GM12878 (cell line): ENCODE measurements around the gene RRAGB. TPM values are rescaled to one million over a fixed set of nuclear protein-coding genes. Genes with fewer than 3 reads are reported as not detected.
"Not testable (repeated sequence)": the region's sequence is repeated elsewhere in the genome, so short reads cannot be mapped to it uniquely, and the experiment has no call there.

Experiments used
- ATAC-seq: fragments of 200-7000 bp; cut with Tn5 transposase; 3 replicates; pipeline ENCODE4 v1.9.1; 2020; ENCODE audit warnings: mild to moderate bottlenecking, moderate library complexity
- BruUV-seq: library from RNA; stranded (reverse); fragments of 400-500 nt; replicated peaks from 2 replicates; lab custom pipeline; 2021; lab: Mats Ljungman, UMichigan
- CTCF ChIA-PET: fragments of 300-600 bp; sonication (Branson Sonifier 250); formaldehyde crosslinking; extraction: SDS; loops from one replicate; lab custom pipeline; 2021; ENCODE audit warnings: inconsistent platforms; lab: Yijun Ruan, JAX
- POLR2A ChIA-PET: fragments of 350-600 bp; formaldehyde crosslinking; extraction: SDS; loops from one replicate; lab custom pipeline; 2021; ENCODE audit warnings: inconsistent platforms; lab: Charles Lee
- RAD21 ChIA-PET: fragments of 300-600 bp; sonication (Branson Sonifier 250); formaldehyde crosslinking; loops from one replicate; lab custom pipeline; 2023; ENCODE audit warnings: antibody characterized with exemption; ENCODE audit not compliant: unreplicated experiment; lab: Charles Lee
- SMC1A ChIA-PET: fragments of 300-600 bp; sonication (Branson Sonifier 250); formaldehyde crosslinking; loops from one replicate; lab custom pipeline; 2023; ENCODE audit not compliant: unreplicated experiment, uncharacterized antibody; lab: Charles Lee
- DNase-seq: peaks from one replicate; pipeline ENCODE4 v3.0.0-alpha.2; 2011; ENCODE audit warnings: low read depth, low spot score
- FAIRE-seq: peaks from 3 replicates; lab custom pipeline; 2011; peaks lifted over from hg19 to GRCh38; lab: Jason Lieb, UNC
- H2AFZ ChIP-seq: 2 replicates; pipeline ENCODE4 v1.6.0; 2011; ENCODE audit warnings: low read depth, low read length, control low read depth; ENCODE audit not compliant: control insufficient read depth
- H3K27ac ChIP-seq: 2 replicates; pipeline ENCODE4 v1.5.1; 2011; ENCODE audit warnings: control low read depth; ENCODE audit not compliant: control insufficient read depth, insufficient read depth
- H3K27me3 ChIP-seq, 2 experiments: replicated peaks in 1 of 2; 2 replicates each; pipeline versions ENCODE4 v1.6.0 to v1.6.1; 2011; ENCODE audit warnings: low read length in 1 of 2; ENCODE audit not compliant: control insufficient read depth in 2 of 2, insufficient read depth in 2 of 2
- H3K36me3 ChIP-seq, 2 experiments: 2 replicates each; pipeline ENCODE4 v1.5.1; 2011; ENCODE audit warnings: low read length in 1 of 2; ENCODE audit not compliant: control insufficient read depth in 2 of 2, insufficient read depth in 2 of 2
- H3K4me1 ChIP-seq: 2 replicates; pipeline ENCODE4 v1.6.1; 2011; ENCODE audit warnings: mild to moderate bottlenecking, low read length, moderate library complexity, mixed read lengths; ENCODE audit not compliant: control insufficient read depth, insufficient read depth
- H3K4me2 ChIP-seq: 2 replicates; pipeline ENCODE4 v1.6.0; 2011; ENCODE audit warnings: control low read depth; ENCODE audit not compliant: control insufficient read depth, insufficient read depth
- H3K4me3 ChIP-seq: fragments of 200-600 bp; sonication (generic); 2 replicates; pipeline ENCODE4 v1.5.1; 2016
- H3K79me2 ChIP-seq: 2 replicates; pipeline ENCODE4 v1.6.0; 2011; ENCODE audit warnings: low read length; ENCODE audit not compliant: control insufficient read depth, insufficient read depth
- H3K9ac ChIP-seq: 2 replicates; pipeline ENCODE4 v1.8.0; 2011; ENCODE audit warnings: low read length, control low read depth, mixed read lengths; ENCODE audit not compliant: control insufficient read depth, insufficient read depth
- H3K9me3 ChIP-seq: replicated peaks from 3 replicates; pipeline ENCODE4 v1.5.1; 2011; ENCODE audit warnings: mild to moderate bottlenecking, low read length; ENCODE audit not compliant: control insufficient read depth, insufficient read depth
- H4K20me1 ChIP-seq: 2 replicates; pipeline ENCODE4 v1.6.0; 2011; ENCODE audit not compliant: control insufficient read depth, insufficient read depth
- KAT2A ChIP-seq: conservative IDR thresholded peaks from 2 replicates; pipeline ENCODE4 v1.6.1; 2011; ENCODE audit warnings: low read depth, low read length; ENCODE audit not compliant: control insufficient read depth
- WGBS: methylation state at CpG from one replicate; pipeline ENCODE4 v1.1.6; 2016; ENCODE audit warnings: low lambda C conversion rate; ENCODE audit not compliant: insufficient replicate concordance, insufficient coverage; ENCODE audit errors: missing lambda C conversion rate; 5-methylcytosine and 5-hydroxymethylcytosine counted together
- in situ Hi-C: fragments of 300-500 bp; cut with MboI; formaldehyde crosslinking; loops from 9 replicates; pipeline ENCODE4 v1.14.3; 2018; ENCODE audit warnings: mixed read lengths
- intact Hi-C: fragments of 100-400 bp; cut with micrococcal nuclease; formaldehyde crosslinking; loops from one replicate; pipeline ENCODE4 v1.14.2; 2022; ENCODE audit not compliant: unreplicated experiment
- polyA plus RNA-seq, 11 experiments: library from polyadenylated mRNA; depleted of rRNA in 4 of 11; unstranded in 6 of 11; stranded (reverse) in 5 of 11; fragments of >200 nt; fragmentation: Nextera tagmentation in 4 of 11; fragmentation: Illumina TruSeq in 1 of 11; extraction: Ambion mirVana in 4 of 11; extraction: Trizol in 1 of 11; gene quantifications; 1 replicate in 1 of 11; 2 replicates in 10 of 11; pipeline versions ENCODE4 v1.2.1 to v1.2.3, GENCODE V29; 2011 to 2016; ENCODE audit warnings: inconsistent platforms in 2 of 11, missing spikeins in 2 of 11, low read depth in 1 of 11
- total RNA-seq, 4 experiments: library from RNA; depleted of rRNA in 3 of 4; stranded (reverse); fragments of >200 nt in 3 of 4; fragmentation: Illumina TruSeq in 1 of 4; extraction: Trizol in 1 of 4; gene quantifications; 2 replicates each; pipeline versions ENCODE4 v1.2.1 to v1.2.3, GENCODE V29; 2013 to 2021

Gene RRAGB
- total and polyA plus RNA-seq, 10 of the 15 experiments (the other 5 are each of a cell fraction or from before 2014, with no cell fraction given): 8.2 to 30.8 (median 12.0) TPM

DNA sequence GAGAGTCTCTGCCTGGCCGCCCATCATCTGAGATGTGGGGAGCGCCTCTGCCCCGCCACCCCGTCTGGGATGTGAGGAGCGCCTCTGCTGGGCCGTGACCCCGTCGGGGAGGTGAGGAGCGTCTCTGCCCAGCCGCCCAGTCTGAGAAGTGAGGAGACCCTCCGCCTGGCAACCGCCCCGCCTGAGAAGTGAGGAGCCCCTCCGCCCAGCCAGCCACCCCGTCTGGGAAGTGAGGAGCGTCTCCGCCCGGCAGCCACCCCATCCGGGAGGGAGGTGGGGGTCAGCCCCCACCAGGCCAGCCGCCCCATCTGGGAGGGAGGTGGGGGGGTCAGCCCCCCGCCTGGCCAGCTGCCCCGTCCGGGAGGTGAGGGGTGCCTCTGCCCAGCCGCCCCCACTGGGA, 30.9 kb downstream of the RRAGB start:
- H3K4me2 ChIP-seq, H3K79me2 ChIP-seq, FAIRE-seq, RAD21 ChIA-PET, H2AFZ ChIP-seq, in situ Hi-C loops, H3K36me3 ChIP-seq, H3K4me3 ChIP-seq, H3K9me3 ChIP-seq, H3K27me3 ChIP-seq, H3K9ac ChIP-seq, DNase-seq, intact Hi-C loops, H3K4me1 ChIP-seq, SMC1A ChIA-PET, H4K20me1 ChIP-seq, BruUV-seq, POLR2A ChIA-PET, H3K27ac ChIP-seq, CTCF ChIA-PET, ATAC-seq: not testable (repeated sequence)
- WGBS: 73% methylated on average over 10 of the region's 24 CpGs

DNA sequence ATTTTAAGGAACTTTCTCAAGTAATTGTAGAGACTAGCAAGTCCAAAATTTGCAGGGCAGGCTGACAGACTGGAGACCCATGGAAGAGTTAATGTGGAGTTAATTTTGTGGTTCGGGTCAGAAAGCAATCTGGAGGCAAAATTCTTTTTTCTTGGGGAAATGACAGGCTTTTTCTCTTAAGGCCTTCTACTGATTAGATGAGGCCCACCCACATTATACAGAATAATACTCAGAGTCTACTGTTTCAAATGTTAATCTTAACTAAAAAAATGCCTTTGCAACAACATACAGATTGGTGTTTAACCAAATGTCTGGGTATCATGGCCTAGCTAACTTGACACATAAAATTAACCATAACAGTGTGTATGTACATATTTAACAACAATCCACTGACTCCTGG, 32.7 kb downstream of the RRAGB start:
- ChIA-PET RAD21 (no interaction called here), SMC1A (interaction anchor here (1.1 to 1.3 kb wide), 2 partner anchors 11 to 32 kb away, joined by 4 to 5 read pairs; partner anchors contain the start of gene RRAGB), CTCF (no interaction called here), POLR2A (no interaction called here)
- H3K4me2 ChIP-seq: no peak overlapping the region
- intact Hi-C loops (loop anchor here (10.0 kb wide), 1 partner anchor 115 kb away; no protein-coding TSS in a partner anchor), in situ Hi-C loops (no loop called here)
- no peaks in the 10 kb centered on the region for H3K36me3 ChIP-seq
- no peak overlapping the region for H2AFZ ChIP-seq
- DNase-seq (no peak), ATAC-seq (no peak), FAIRE-seq (no peak)
- H3K4me1 ChIP-seq: peaks cover 2% of the 10 kb centered on the region; the same call in 1 of the 2 replicates
- no peak for TF ChIP-seq KAT2A
- no peaks in the 10 kb centered on the region for H3K9me3 ChIP-seq
- 86% methylated on average over 1 of the region's 1 CpG for WGBS
- no TSS peak for BruUV-seq
- no peaks in the 10 kb centered on the region for H3K79me2 ChIP-seq
- no peak overlapping the region for H3K9ac ChIP-seq
- H3K27ac ChIP-seq: no peak overlapping the region
- no peaks in the 10 kb centered on the region for H3K27me3 ChIP-seq
- no peaks in the 10 kb centered on the region for H4K20me1 ChIP-seq
- no peak overlapping the region for H3K4me3 ChIP-seq
